Fibroblast of lung (primary cell): ENCODE data around the gene FOXL2NB. TPM values are rescaled to one million over a fixed set of nuclear protein-coding genes. Genes with fewer than 3 reads are reported as not detected.

ENCODE experiments used
- DNase-seq, 2 donors: peaks; one replicate each; pipeline versions ENCODE4 v3.0.0 to v3.0.0-alpha.2; 2010; ENCODE audit warnings: low read depth in 2 of 2
- H2AFZ ChIP-seq: 2 replicates; pipeline ENCODE4 v1.5.1; 2012; ENCODE audit warnings: low read length, control low read depth, inconsistent platforms
- H3K27ac ChIP-seq: 2 replicates; pipeline ENCODE4 v1.5.1; 2011; ENCODE audit warnings: low read length, control low read depth; ENCODE audit not compliant: insufficient read depth
- H3K27me3 ChIP-seq: 2 replicates; pipeline ENCODE4 v1.5.1; 2011; ENCODE audit warnings: mild to moderate bottlenecking, low read length; ENCODE audit not compliant: control insufficient read depth, insufficient read depth
- H3K36me3 ChIP-seq: 2 replicates; pipeline ENCODE4 v1.5.1; 2011; ENCODE audit warnings: low read length; ENCODE audit not compliant: control insufficient read depth, insufficient read depth
- H3K4me1 ChIP-seq: 2 replicates; pipeline ENCODE4 v1.5.1; 2011; ENCODE audit warnings: low read length; ENCODE audit not compliant: control insufficient read depth, insufficient read depth; ENCODE audit errors: extremely low read depth
- H3K4me2 ChIP-seq: 2 replicates; pipeline ENCODE4 v1.5.1; 2011; ENCODE audit warnings: low read length, control low read depth; ENCODE audit not compliant: insufficient read depth; ENCODE audit errors: extremely low read depth
- H3K4me3 ChIP-seq, 4 experiments: fragments of 200-600 bp in 1 of 4; sonication (generic) in 1 of 4; replicated peaks in 1 of 4; 2 replicates each; pipeline ENCODE4 v1.5.1; 2011 to 2016; ENCODE audit warnings: low read length in 4 of 4, low read depth in 3 of 4, mild to moderate bottlenecking in 3 of 4, control low read depth in 2 of 4, inconsistent platforms in 1 of 4, mixed read lengths in 1 of 4; ENCODE audit not compliant: insufficient read depth in 1 of 4; ENCODE audit errors: control extremely low read depth in 1 of 4
- H3K79me2 ChIP-seq: 2 replicates; pipeline ENCODE4 v1.5.1; 2012; ENCODE audit warnings: mild to moderate bottlenecking, low read length, inconsistent platforms; ENCODE audit not compliant: control insufficient read depth, insufficient read depth
- H3K9ac ChIP-seq: 2 replicates; pipeline ENCODE4 v1.5.1; 2011; ENCODE audit warnings: mild to moderate bottlenecking, low read length, control low read depth; ENCODE audit not compliant: insufficient read depth
- H3K9me3 ChIP-seq: 2 replicates; pipeline ENCODE4 v1.5.1; 2012; ENCODE audit warnings: low read depth, low read length; ENCODE audit not compliant: control insufficient read depth, insufficient read depth
- H4K20me1 ChIP-seq: 2 replicates; pipeline ENCODE4 v1.5.1; 2011; ENCODE audit warnings: low read length; ENCODE audit not compliant: control insufficient read depth, insufficient read depth; ENCODE audit errors: extremely low read depth
- EZH2 ChIP-seq: IDR thresholded peaks from 2 replicates; pipeline ENCODE4 v1.5.1; 2012; ENCODE audit warnings: low read length, control low read depth, mild to moderate bottlenecking; ENCODE audit errors: missing control alignments
- polyA plus RNA-seq, 2 donors: library from polyadenylated mRNA; depleted of rRNA in 1 of 2; stranded (reverse) in 1 of 2; unstranded in 1 of 2; fragments of >200 nt; gene quantifications; 2 replicates each; pipeline ENCODE4 v1.2.1, GENCODE V29; 2011 to 2012; ENCODE audit warnings: missing spikeins in 1 of 2
- total RNA-seq: library from RNA; depleted of rRNA; stranded (reverse); fragments of >200 nt; gene quantifications from 2 replicates; pipeline ENCODE4 v1.2.1, GENCODE V29; 2014
- TF ChIP-seq, protein P1 (sequence below), 2 donors: IDR thresholded peaks in 1 of 2; conservative IDR thresholded peaks in 1 of 2; 1 replicate in 1 of 2; 2 replicates in 1 of 2; pipeline ENCODE4 v1.5.1; 2011 to 2012; ENCODE audit warnings: low read length in 2 of 2, control low read depth in 1 of 2, inconsistent platforms in 1 of 2, low read depth in 1 of 2, mild to moderate bottlenecking in 1 of 2

FOXL2NB gene
- total and polyA plus RNA-seq, 2 donors (not counting 1 experiment from before 2014, with no cell fraction given) = not detected

DNA sequence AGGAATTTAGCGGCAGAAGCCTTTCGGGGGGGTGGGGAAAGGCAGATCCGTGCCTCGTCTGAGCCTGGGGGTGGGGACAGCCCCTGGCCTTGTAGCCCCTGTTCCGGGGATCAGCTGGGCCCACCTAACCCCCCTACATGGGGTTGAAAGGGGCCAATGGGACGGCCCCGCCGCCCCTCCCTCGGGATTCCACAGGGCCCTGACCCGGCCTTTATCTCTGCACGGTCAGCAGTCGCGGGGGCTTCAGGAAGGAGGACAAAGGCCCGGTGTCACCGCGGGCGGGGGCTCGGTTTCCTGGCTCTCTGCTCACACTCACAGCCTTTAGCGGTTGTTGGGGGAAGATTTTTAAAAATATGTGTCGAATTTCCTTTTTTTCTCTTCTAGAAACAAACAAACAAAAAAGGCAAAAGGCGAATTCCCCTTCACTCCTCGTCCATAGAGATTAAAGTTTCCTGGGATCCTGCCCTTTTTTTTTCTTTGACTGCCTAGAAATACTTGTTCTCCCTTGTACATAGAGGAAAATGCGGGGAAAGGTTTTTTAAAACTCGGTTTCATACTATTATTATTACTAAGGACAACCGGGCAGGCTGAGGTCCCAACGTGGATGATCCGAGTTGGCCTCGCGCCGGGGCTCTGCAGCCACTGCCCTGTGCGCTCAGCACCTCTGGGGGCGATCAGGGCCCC is 8.0 kb upstream of the FOXL2NB start:
- Histone ChIP-seq H2AFZ (no peak overlapping the region), H3K27me3 (peaks cover 85% of the 10 kb centered on the region), H3K4me2 (no peak overlapping the region), H4K20me1 (no peaks in the 10 kb centered on the region), H3K4me3 (no peak overlapping the region), H3K27ac (no peak overlapping the region), H3K9me3 (no peaks in the 10 kb centered on the region), H3K36me3 (no peaks in the 10 kb centered on the region), H3K9ac (no peak overlapping the region), H3K79me2 (no peaks in the 10 kb centered on the region), H3K4me1 (peaks cover 2% of the 10 kb centered on the region)
- TF ChIP-seq EZH2 = no peak
- TF ChIP-seq, protein P1, sequence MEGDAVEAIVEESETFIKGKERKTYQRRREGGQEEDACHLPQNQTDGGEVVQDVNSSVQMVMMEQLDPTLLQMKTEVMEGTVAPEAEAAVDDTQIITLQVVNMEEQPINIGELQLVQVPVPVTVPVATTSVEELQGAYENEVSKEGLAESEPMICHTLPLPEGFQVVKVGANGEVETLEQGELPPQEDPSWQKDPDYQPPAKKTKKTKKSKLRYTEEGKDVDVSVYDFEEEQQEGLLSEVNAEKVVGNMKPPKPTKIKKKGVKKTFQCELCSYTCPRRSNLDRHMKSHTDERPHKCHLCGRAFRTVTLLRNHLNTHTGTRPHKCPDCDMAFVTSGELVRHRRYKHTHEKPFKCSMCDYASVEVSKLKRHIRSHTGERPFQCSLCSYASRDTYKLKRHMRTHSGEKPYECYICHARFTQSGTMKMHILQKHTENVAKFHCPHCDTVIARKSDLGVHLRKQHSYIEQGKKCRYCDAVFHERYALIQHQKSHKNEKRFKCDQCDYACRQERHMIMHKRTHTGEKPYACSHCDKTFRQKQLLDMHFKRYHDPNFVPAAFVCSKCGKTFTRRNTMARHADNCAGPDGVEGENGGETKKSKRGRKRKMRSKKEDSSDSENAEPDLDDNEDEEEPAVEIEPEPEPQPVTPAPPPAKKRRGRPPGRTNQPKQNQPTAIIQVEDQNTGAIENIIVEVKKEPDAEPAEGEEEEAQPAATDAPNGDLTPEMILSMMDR (conservative IDR thresholded peaks at IDR 0.05 in 1 of 2, IDR thresholded peaks at IDR 0.05 in 1 of 2; ENCODE audit: low read depth in 1 of 2, low read length in 2 of 2) = no peak
- DNase-seq = no peak

DNA sequence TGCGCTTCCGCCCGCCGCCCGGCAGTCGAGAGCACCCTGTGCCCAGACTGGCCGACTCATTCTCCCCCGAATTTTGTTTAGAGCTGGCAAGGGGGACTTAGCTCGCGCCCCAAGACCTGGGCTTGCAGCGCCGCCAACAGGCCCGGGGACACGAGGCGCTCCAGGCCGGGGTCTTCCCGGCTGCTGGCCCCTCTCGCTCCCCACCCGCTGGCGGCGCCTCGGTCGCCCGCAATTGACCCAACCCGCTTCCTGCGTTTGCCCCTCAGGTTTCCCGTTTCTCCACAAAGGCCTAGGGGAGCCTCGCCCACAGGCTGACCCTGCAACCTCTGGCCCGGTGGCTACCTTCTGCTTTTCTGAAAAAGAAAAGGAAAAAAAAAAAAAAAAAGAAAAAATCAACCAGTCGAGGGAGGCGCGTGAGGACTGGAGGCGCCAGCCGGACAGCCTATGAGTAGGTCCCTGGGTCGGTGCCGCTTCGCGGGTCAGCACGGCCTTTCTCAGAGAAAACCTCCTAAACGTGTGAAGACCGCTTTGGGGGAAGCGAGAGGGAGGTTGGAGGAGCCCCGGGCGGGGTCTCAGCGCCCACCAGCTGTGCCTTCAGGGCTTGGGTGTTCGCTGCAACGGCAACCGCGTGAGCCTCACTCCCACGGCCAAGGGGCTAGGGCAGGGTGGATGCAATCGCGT is 7.3 kb upstream of the FOXL2NB start:
- H4K20me1 ChIP-seq = no peaks in the 10 kb centered on the region
- no peak for DNase-seq
- no peak overlapping the region for H3K9ac ChIP-seq
- no peak overlapping the region for H2AFZ ChIP-seq
- no peaks in the 10 kb centered on the region for H3K9me3 ChIP-seq
- H3K4me2 ChIP-seq = no peak overlapping the region
- H3K79me2 ChIP-seq = no peaks in the 10 kb centered on the region
- TF ChIP-seq, protein P1 (conservative IDR thresholded peaks at IDR 0.05 in 1 of 2, IDR thresholded peaks at IDR 0.05 in 1 of 2; ENCODE audit: low read depth in 1 of 2, low read length in 2 of 2) = no peak
- peak; percentile 83 for TF ChIP-seq EZH2
- H3K27ac ChIP-seq = no peak overlapping the region
- H3K36me3 ChIP-seq = no peaks in the 10 kb centered on the region
- peaks cover 2% of the 10 kb centered on the region for H3K4me1 ChIP-seq
- no peak overlapping the region for H3K4me3 ChIP-seq
- peaks cover 88% of the 10 kb centered on the region for H3K27me3 ChIP-seq

DNA sequence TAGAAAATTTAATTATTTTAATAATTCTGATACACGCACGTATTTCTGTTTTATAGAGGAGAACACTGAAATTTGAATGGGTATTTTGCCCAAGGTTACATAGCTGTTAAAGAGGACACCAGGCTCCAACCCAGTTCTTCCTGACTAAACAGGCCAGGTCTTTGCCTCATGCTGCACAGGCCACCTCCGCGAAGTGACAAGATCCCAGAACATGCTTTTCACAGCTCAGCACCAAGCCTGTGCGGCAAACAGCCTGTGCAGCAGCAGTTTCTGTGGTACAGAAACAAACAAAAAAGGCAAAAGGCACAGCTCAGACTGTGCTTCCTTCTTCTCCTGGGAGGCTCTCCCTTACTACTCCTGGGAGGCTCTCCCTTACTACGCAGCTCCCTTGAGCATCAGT is 6.6 kb upstream of the FOXL2NB start:
- no peaks in the 10 kb centered on the region for H3K79me2 ChIP-seq
- H3K4me1 ChIP-seq = peaks cover 2% of the 10 kb centered on the region
- TF ChIP-seq EZH2 = no peak
- TF ChIP-seq, protein P1 (conservative IDR thresholded peaks at IDR 0.05 in 1 of 2, IDR thresholded peaks at IDR 0.05 in 1 of 2; ENCODE audit: low read depth in 1 of 2, low read length in 2 of 2) = no peak
- H3K4me3 ChIP-seq = no peak overlapping the region
- DNase-seq = no peak
- H3K4me2 ChIP-seq = no peak overlapping the region
- H3K36me3 ChIP-seq = no peaks in the 10 kb centered on the region
- no peak overlapping the region for H3K27ac ChIP-seq
- no peak overlapping the region for H3K9ac ChIP-seq
- H3K27me3 ChIP-seq = peaks cover 92% of the 10 kb centered on the region
- H3K9me3 ChIP-seq = no peaks in the 10 kb centered on the region
- H2AFZ ChIP-seq = no peak overlapping the region
- H4K20me1 ChIP-seq = no peaks in the 10 kb centered on the region
